IPS-11a (cell line): Measurements from ENCODE around the gene FNBP1.

Source experiments
- H3K4me3 ChIP-seq: one replicate; pipeline ENCODE4 v1.5.1; 2013; ENCODE audit warnings: low read depth, low read length, control low read depth

The FNBP1 gene

DNA sequence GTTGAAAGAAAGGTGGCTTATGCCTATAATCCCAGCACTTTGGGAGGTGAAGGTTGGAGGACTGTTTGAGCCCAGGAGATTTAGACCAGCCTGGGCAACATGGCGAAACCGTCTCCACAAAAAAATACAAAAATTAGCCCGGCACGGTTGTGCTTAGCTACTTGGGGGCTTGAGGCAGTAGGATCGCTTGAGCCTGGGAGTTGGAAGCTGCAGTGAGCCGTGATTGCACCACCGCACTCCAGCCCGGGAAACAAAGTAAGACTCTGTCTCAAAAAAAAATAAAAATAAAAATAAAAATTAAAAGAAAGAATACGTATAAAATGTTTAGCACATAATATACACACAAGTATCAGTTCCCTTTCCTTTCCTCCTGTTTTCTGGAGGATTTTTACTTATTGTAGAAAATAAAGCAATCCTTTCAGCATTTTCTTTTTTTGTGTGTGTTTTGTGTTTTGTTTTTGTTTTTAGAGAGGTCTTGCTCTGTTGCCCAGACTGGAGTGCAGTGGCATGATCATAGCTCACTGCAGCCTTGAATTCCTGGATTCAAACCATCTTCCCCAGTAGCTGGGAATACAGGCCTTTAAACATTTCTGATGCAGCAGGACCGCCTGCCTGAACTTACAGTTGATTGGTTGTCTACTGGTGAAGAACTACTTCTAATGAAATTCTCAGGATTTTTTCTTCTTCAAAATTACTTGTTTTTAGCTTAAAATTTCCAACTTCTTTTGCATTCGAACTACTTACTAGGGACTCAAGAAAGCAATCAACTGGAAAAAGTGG lies 6.6 kb upstream of the FNBP1 start:
- no peak overlapping the region for H3K4me3 ChIP-seq

- no peak overlapping the region for H3K4me3 ChIP-seq
Observed at GRCh38 chr9:130045725-130046450, 2.9 kb upstream of the FNBP1 start.

DNA sequence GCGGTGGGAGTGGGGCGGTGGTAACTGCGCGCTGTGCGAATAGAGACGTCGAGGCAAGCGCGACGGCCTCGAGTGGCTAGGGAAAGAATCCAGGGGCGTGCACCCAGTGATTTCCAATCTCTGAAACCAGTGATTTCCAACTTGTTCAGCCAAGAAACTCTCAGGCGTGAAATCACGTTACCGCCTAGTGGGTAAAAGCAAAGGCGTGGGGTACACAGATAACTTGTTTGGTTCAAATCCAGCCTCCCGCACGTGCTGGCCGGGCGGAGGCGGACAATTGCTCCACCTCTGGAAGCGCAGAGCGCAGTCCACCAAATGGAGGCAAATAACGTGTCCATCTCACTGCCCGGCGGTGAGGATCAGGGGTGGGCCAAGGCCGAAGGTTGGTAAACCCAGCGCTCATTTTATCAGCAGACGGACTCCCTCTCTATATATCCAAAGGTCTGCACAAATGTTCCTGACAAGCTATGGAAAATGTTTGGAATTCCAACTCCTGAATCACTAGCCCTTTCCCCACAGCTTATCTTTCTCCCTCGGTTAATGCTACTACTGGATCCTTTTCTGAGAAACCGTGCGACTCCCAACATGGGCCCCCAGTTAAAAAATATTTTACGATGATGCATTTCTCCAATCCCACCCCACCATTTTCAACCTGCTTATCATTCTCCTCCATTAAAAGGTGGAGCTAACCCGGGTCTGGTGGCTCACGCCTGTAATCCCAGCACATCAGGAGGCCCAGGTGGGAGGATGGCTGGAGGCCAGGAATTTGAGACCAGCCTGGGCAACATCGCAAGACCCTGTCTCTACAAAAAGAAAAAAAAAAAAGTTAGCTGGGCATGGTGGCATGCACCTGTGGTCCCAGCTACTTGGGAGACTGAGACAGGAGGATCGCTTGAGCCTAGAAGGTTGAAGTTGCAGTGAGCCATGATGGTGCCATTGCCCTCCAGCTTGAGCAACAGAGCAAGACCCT lies 950 bp upstream of the FNBP1 start:
- peak overlapping the region; percentile 53 for H3K4me3 ChIP-seq

- H3K4me3 ChIP-seq, result peak overlapping the region; percentile 77
Observed at GRCh38 chr9:130042406-130042884, 544 bp downstream of the FNBP1 start.

GRCh38 chr9:130041648-130042405 lies 1.2 kb downstream of the FNBP1 start:
- H3K4me3 ChIP-seq, result peak overlapping the region; percentile 77

DNA sequence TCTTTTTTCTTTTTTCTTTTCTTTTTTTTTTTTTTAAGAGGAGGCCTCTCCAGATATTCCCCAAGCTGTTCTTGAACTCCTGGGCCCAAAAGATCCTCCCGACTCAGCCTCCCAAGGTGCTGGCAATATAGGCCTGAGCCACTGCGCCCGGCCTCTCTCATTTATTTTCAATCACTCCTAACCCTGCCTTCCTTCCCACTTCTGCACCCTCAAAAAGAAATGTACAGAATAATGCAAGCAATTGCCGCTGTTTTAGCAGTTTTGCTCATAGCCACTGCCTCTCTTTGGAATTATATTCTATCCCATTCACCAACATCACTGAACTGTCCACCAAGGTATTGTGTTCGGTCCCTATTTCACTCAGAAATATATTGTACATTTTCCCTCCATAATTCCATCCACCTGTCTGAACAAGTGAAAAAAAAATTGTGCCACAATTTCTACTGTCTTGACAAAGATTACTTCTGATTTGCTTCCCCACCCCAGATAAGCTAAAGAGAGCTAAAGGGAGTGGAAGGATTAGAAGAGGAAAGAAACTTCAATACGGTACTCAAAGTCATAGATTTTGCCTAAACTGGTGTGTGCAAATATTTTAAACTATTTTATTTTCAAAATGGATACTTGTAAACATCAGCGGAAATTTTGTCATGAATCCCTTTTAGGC lies 1.9 kb downstream of the FNBP1 start:
- peak overlapping the region; percentile 77 for H3K4me3 ChIP-seq

DNA sequence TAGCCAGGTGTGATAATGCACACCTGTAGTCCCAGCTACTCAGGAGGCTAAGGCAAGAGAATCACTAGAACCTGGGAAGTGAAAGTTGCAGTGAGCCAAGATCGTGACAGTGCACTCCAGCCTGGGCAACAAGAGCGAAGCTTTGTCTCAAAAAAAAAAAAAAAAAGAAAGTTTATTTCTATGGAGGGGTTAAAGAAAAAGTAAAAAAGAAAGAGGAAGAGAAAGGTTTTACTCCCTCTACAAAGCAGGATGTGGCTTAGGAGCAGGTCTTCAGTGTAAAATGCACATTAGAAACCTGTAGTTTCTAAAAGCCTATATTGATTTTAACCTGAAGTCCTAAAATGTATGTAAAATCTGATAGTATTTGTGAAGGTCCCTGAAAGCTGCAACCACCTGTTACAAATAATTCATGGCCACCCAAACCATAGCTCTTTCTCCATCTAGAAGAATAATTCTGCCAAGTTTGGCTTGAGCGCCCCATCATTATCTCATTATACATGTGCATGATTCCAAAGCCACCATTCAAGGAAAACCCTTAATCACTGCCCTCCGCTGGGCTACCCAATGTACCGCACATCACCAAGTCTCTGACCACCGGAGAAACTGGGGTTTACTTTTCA lies 3.4 kb downstream of the FNBP1 start:
- no peak overlapping the region for H3K4me3 ChIP-seq

DNA sequence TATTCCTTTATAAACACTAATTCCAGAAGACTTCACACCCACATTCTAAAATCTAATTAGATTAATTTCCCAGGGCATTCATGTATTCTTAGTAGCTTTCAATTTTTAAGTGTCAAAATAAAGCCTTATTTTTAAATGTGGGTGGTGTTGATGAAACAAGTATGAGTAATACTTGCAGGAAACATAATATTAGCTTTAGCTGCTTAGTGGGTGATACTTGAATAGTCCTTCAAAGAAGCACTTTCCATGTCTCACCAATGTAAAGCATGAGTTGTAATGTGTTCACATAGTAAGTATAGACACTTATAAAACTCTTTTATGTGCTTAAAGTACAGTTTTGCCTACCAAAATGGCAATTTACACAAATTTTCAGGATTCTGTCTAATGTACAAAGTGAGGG lies 6.9 kb downstream of the FNBP1 start:
- H3K4me3 ChIP-seq, result no peak overlapping the region

GRCh38 chr9:130034570-130034969 lies 8.4 kb downstream of the FNBP1 start:
- no peak overlapping the region for H3K4me3 ChIP-seq

DNA sequence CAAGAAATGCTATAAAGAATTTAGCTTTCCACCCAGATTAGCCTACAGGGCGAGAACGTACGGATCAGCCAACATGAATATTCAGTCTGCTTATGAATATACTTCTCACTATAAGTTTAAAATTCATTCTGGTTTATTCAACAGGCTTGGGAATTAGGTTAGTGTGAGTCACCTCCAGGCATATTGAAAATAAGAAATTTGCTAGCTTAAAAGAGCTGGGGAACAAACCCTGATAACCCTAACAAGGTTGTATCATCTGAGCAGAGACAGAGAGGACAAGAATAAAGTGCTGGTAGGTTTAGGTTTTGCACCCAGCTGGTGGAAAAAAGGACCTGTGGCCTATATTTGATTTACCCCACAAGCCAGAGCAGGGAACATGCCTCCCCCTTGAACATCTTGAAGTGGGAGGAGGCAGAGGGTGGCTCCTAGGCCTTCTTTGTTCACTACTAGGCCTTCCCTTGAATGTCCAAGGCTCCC lies 12.3 kb downstream of the FNBP1 start:
- no peak overlapping the region for H3K4me3 ChIP-seq

DNA sequence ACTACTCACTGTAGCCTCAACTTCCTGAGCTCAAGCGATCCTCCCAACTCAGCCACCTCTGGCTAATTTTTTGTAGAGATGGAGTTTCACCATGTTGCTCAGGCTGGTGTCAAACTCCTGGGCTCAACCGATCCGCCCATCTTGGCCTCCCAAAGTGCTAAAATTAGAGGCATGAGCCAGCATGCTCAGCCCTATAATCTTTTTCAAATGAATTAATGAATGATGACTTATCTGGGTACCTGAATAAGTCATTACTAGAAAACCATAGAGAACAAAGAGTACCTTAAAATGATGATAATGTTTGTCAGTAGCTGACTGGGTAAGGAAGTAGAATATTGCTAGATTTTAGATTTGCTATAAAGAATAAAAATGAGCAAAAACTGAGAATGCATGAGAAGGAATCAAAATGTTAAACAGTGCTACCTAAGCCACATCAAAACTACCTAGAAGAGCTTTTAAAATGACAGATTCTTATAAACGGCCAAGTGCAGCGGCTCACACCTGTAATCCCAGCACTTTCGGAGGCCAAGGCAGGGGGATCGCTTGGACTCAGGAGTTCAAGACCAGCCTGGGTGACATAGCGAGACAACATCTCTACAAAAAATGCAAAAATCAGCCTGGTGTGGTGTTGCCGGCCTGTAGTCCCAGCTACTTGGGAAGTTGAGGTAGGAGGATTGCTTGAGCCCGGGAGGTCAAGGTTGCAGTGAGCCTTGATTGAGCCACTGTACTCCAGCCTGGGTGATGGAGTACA lies 13.6 kb downstream of the FNBP1 start:
- H3K4me3 ChIP-seq, result no peak overlapping the region

- no peak overlapping the region for H3K4me3 ChIP-seq
Observed at GRCh38 chr9:130028493-130029222, 14.3 kb downstream of the FNBP1 start.

- H3K4me3 ChIP-seq, result no peak overlapping the region
Observed at GRCh38 chr9:130027533-130028365, 15.2 kb downstream of the FNBP1 start.

GRCh38 chr9:130026583-130027340 lies 16.2 kb downstream of the FNBP1 start:
- H3K4me3 ChIP-seq, result no peak overlapping the region

DNA sequence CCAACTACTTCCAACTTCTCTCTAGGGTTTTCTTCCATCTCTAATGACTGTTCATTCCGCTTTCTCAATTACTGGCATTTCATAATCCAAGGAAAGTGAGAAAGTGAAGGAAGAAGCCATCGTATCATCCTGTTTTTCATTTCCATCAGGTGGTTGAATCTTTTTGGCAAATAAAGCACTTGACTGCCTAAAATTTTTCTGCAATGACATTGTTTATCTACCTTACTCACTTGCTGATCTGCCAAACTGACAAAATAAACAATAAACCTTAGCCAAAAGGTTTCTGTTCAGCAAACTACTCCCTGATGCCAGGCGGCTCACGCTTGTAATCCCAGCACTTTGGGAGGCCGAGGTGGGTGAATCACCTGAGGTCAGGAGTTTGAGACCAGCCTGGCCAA lies 18.4 kb downstream of the FNBP1 start:
- H3K4me3 ChIP-seq, result no peak overlapping the region

GRCh38 chr9:130023994-130024596 lies 18.9 kb downstream of the FNBP1 start:
- H3K4me3 ChIP-seq, result no peak overlapping the region
